Measurements from ENCODE around the gene EPC1. TPM values are rescaled to one million over a fixed set of nuclear protein-coding genes. Genes with fewer than 3 reads are reported as not detected.

Gene EPC1
- total RNA-seq, 1 experiment from 2014 or later = 36.6 TPM

DNA sequence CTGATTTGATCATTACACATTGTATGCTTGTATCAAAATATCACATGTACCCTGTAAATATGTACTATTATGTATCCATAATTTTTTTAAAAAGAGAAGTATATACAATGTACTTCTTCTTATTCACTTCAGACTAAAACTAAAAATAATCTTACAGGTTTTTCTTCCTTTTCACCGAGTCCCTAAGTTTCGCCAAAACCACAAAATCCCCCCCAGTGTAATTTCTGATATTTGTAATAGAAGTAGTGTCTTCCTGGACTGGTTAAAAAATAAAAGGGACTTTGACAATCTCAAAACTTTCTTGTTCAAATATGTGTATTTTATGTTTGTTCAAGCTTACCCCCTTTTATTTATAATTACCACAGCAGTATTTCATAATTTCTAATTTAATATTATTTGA lies 23.9 kb downstream of the EPC1 start:
- no TSS peak for BruUV-seq (replicated peaks)
- peaks cover 1% of the 10 kb centered on the region; the same call in 1 of the 2 replicates for H3K36me3 ChIP-seq (ENCODE audit: control insufficient read depth, insufficient read depth, low read length)
- no peak for DNase-seq
- H3K27me3 Mint-ChIP-seq (ENCODE audit: insufficient read depth, unreplicated experiment) = no peaks in the 10 kb centered on the region
- H3K4me1 ChIP-seq = no peaks in the 10 kb centered on the region
- intact Hi-C loops (cut with micrococcal nuclease; ENCODE audit: unreplicated experiment) = no loop called here
- H3K9me3 ChIP-seq = no peaks in the 10 kb centered on the region
- peaks cover 23% of the 10 kb centered on the region for H3K4me1 Mint-ChIP-seq (ENCODE audit: low read depth, unreplicated experiment)
- no peaks in the 10 kb centered on the region for H3K27me3 ChIP-seq (replicated peaks; ENCODE audit: control insufficient read depth, insufficient read depth, low read length)
- H3K4me3 ChIP-seq (ENCODE audit: low read depth, low read length) = no peak overlapping the region
- no peak overlapping the region for H3K4me3 Mint-ChIP-seq (ENCODE audit: unreplicated experiment)
- H3K27ac Mint-ChIP-seq (ENCODE audit: unreplicated experiment) = no peak overlapping the region
- TF ChIP-seq, protein P1, sequence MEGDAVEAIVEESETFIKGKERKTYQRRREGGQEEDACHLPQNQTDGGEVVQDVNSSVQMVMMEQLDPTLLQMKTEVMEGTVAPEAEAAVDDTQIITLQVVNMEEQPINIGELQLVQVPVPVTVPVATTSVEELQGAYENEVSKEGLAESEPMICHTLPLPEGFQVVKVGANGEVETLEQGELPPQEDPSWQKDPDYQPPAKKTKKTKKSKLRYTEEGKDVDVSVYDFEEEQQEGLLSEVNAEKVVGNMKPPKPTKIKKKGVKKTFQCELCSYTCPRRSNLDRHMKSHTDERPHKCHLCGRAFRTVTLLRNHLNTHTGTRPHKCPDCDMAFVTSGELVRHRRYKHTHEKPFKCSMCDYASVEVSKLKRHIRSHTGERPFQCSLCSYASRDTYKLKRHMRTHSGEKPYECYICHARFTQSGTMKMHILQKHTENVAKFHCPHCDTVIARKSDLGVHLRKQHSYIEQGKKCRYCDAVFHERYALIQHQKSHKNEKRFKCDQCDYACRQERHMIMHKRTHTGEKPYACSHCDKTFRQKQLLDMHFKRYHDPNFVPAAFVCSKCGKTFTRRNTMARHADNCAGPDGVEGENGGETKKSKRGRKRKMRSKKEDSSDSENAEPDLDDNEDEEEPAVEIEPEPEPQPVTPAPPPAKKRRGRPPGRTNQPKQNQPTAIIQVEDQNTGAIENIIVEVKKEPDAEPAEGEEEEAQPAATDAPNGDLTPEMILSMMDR (IDR thresholded peaks at IDR 0.05; ENCODE audit: insufficient read depth in 1 of 2, low read depth in 1 of 2, low read length in 1 of 2, severe bottlenecking in 1 of 2, unreplicated experiment in 1 of 2) = no peak
- H3K9me3 Mint-ChIP-seq (ENCODE audit: unreplicated experiment) = no peaks in the 10 kb centered on the region
- POLR2A ChIA-PET = no interaction called here
- H3K36me3 Mint-ChIP-seq (ENCODE audit: insufficient read depth, unreplicated experiment) = peaks cover 26% of the 10 kb centered on the region
- CTCF ChIA-PET = no interaction called here

DNA sequence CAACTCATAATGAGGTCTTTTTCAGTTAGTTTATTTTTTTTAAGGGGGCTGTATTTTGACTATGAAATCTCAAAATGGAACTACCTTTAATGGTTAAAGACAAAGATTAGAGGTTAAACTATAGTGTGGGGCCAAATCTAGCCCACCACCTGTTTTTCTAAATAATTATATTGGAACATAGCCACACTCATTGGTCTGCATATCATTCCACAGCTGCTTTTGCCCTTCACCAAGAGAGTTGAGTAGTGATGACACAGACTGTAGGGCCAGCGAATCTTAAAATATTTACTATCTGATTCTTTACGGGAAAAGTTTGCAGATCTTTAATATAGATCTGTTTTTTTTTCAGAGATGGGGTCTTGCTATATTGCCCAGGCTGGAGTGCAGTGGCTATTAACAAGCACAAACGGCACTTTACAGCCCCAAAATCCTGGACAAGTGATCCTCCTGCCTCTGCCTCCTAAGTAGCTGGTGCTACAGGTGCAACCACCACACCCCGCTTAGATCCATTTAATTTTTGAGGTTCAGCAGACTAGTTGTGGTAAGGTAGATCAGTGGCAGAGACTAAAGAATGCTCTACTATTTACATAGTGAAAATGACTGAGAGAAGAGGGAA lies 25.8 kb downstream of the EPC1 start:
- DNase-seq = no peak
- no TSS peak for BruUV-seq (replicated peaks)
- H3K4me1 ChIP-seq = no peaks in the 10 kb centered on the region
- H3K27me3 ChIP-seq (replicated peaks; ENCODE audit: control insufficient read depth, insufficient read depth, low read length) = no peaks in the 10 kb centered on the region
- CTCF ChIA-PET = no interaction called here
- no peaks in the 10 kb centered on the region for H3K9me3 Mint-ChIP-seq (ENCODE audit: unreplicated experiment)
- H3K36me3 Mint-ChIP-seq (ENCODE audit: insufficient read depth, unreplicated experiment) = peaks cover 26% of the 10 kb centered on the region
- H3K27ac Mint-ChIP-seq (ENCODE audit: unreplicated experiment) = no peak overlapping the region
- no peak overlapping the region for H3K4me3 Mint-ChIP-seq (ENCODE audit: unreplicated experiment)
- no peaks in the 10 kb centered on the region for H3K27me3 Mint-ChIP-seq (ENCODE audit: insufficient read depth, unreplicated experiment)
- H3K4me3 ChIP-seq (ENCODE audit: low read depth, low read length) = no peak overlapping the region
- POLR2A ChIA-PET = no interaction called here
- intact Hi-C loops (cut with micrococcal nuclease; ENCODE audit: unreplicated experiment) = no loop called here
- H3K4me1 Mint-ChIP-seq (ENCODE audit: low read depth, unreplicated experiment) = peaks cover 11% of the 10 kb centered on the region
- TF ChIP-seq, protein P1 (IDR thresholded peaks at IDR 0.05; ENCODE audit: insufficient read depth in 1 of 2, low read depth in 1 of 2, low read length in 1 of 2, severe bottlenecking in 1 of 2, unreplicated experiment in 1 of 2) = no peak
- peaks cover 1% of the 10 kb centered on the region; the same call in 1 of the 2 replicates for H3K36me3 ChIP-seq (ENCODE audit: control insufficient read depth, insufficient read depth, low read length)
- H3K9me3 ChIP-seq = no peaks in the 10 kb centered on the region

DNA sequence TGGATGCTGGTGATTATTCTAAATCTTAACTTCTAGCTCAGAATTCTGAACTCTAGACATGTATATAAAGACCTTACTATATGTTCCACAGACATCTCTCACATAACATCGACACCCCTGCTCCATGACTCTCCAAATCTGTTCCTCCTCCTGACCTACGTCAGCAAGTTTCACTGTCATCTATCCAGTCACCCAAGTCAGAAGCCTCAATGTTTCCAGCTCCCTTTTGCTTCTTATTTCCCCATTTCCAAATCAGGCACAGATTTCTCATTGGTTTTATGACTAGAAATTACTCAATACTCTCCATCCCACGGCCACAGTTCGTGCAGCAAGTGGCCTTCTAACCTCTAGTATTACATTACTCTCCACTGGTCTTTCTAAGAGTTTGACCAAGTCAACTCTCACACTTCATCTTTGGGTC lies 28.5 kb downstream of the EPC1 start:
- H3K36me3 Mint-ChIP-seq (ENCODE audit: insufficient read depth, unreplicated experiment) = peaks cover 20% of the 10 kb centered on the region
- Histone ChIP-seq H3K27me3 (replicated peaks; ENCODE audit: control insufficient read depth, insufficient read depth, low read length) (no peaks in the 10 kb centered on the region), H3K4me1 (no peaks in the 10 kb centered on the region), H3K9me3 (no peaks in the 10 kb centered on the region), H3K36me3 (ENCODE audit: control insufficient read depth, insufficient read depth, low read length) (peaks cover 1% of the 10 kb centered on the region; the same call in 1 of the 2 replicates), H3K4me3 (ENCODE audit: low read depth, low read length) (no peak overlapping the region)
- no peaks in the 10 kb centered on the region for H3K9me3 Mint-ChIP-seq (ENCODE audit: unreplicated experiment)
- DNase-seq = no peak
- ChIA-PET POLR2A (no interaction called here), CTCF (no interaction called here)
- H3K27ac Mint-ChIP-seq (ENCODE audit: unreplicated experiment) = no peak overlapping the region
- no peak overlapping the region for H3K4me3 Mint-ChIP-seq (ENCODE audit: unreplicated experiment)
- no TSS peak for BruUV-seq (replicated peaks)
- intact Hi-C loops (cut with micrococcal nuclease; ENCODE audit: unreplicated experiment) = no loop called here
- TF ChIP-seq, protein P1 (IDR thresholded peaks at IDR 0.05; ENCODE audit: insufficient read depth in 1 of 2, low read depth in 1 of 2, low read length in 1 of 2, severe bottlenecking in 1 of 2, unreplicated experiment in 1 of 2) = no peak
- H3K27me3 Mint-ChIP-seq (ENCODE audit: insufficient read depth, unreplicated experiment) = no peaks in the 10 kb centered on the region
- H3K4me1 Mint-ChIP-seq (ENCODE audit: low read depth, unreplicated experiment) = peaks cover 15% of the 10 kb centered on the region
